Activated CD8-positive, alpha-beta memory T cell treated with anti-CD3 and anti-CD28 coated beads for 36 hours (primary cell): ENCODE measurements around the gene SCCPDH. TPM values are rescaled to one million over a fixed set of nuclear protein-coding genes. Genes with fewer than 3 reads are reported as not detected.
"Not testable (repeated sequence)": the region's sequence is repeated elsewhere in the genome, so short reads cannot be mapped to it uniquely, and the experiment has no call there.

Experiments
- CTCF ChIA-PET: fragments of 350-600 bp; sonication (Branson Sonifier 250); formaldehyde crosslinking; loops from one replicate; lab custom pipeline; 2021; ENCODE audit warnings: antibody characterized with exemption; lab: Charles Lee
- POLR2A ChIA-PET: fragments of 350-600 bp; sonication (Branson Sonifier 250); formaldehyde crosslinking; loops from one replicate; lab custom pipeline; 2021; ENCODE audit warnings: antibody characterized with exemption; lab: Charles Lee
- total RNA-seq, 2 experiments: library from RNA; stranded (reverse); gene quantifications; one replicate each; pipeline ENCODE4 v1.2.3, GENCODE V29; 2021

The SCCPDH gene
- 10 to 100 TPM; 42.1 to 44.1 TPM for total RNA-seq

DNA sequence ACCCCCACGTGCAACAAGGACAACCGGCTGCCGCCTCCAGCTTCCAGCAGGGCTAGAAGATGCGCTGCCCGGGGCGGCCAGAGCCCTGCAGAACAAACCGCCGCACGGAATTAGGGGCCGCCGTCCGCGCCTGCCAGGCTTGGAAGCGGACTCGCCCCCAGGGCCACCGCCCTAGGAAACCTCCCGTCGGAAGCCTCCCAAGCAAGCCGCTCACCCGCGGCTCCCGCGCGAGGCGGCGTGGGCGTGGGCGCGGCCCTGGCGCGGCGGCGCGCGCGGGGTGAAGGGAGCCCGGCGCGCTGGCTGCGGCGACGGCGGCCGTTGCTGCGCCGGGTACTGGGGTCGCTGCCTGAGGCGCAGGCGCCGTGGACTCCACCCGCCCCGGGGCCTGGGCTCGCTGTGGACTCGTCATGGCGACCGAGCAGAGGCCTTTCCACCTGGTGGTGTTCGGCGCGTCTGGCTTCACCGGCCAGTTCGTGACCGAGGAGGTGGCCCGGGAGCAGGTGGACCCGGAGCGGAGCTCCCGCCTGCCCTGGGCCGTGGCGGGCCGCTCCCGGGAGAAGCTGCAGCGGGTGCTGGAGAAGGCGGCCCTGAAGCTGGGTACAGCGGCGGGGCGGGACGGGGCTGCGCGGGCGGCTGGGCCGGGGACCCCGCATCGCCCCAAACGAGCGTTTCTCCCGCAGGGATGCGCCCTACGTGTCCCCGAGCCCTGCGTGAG is at the start of gene SCCPDH:
TSS of gene SCCPDH (plus strand) at position 394 of the 715 bp plus-strand sequence. CDS start at position 408, 14 bp downstream.
- ChIA-PET CTCF (interaction anchor here (0.6 to 1.5 kb wide), 3 partner anchors 14 to 267 kb away, joined by 4 to 6 read pairs (median 4); no protein-coding TSS in a partner anchor), POLR2A (interaction anchor here (0.8 to 2.0 kb wide), 4 partner anchors 14 to 208 kb away, joined by 3 to 6 read pairs (median 4); partner anchors contain the start of gene AHCTF1)

- ChIA-PET POLR2A (no interaction called here), CTCF (no interaction called here)
Observed at GRCh38 chr1:246677842-246678241, 46.4 kb upstream of the SCCPDH start.

GRCh38 chr1:246678816-246679793 is 45.1 kb upstream of the SCCPDH start:
- ChIA-PET CTCF (no interaction called here), POLR2A (no interaction called here)

GRCh38 chr1:246679794-246680177 is 44.4 kb upstream of the SCCPDH start:
- ChIA-PET POLR2A (no interaction called here), CTCF (no interaction called here)

DNA sequence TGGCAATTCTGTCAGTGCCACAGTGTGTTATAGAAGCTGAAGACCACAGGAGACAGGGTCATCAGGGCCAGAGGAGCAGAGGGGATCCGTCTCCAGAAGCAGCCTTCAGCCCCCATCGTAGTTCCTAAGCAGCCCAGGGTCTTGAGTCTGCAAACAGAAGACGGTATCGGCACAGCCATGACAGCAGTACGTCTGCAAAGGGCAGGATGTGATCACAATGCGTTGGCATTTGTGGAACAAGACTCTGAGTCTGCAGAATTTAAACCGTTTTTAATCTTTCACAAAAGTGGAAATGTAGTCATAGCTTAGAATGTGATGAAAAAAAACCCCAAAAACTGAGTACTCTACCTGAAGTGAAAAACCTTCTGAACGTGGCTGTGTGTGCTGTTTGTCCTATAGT is 44.0 kb upstream of the SCCPDH start:
- CTCF ChIA-PET, result no interaction called here

GRCh38 chr1:246680696-246681130 is 43.5 kb upstream of the SCCPDH start:
- ChIA-PET CTCF (no interaction called here), POLR2A (no interaction called here)

More for the DNA sequence above, 44.0 kb upstream of the SCCPDH start:
- POLR2A ChIA-PET, result no interaction called here

DNA sequence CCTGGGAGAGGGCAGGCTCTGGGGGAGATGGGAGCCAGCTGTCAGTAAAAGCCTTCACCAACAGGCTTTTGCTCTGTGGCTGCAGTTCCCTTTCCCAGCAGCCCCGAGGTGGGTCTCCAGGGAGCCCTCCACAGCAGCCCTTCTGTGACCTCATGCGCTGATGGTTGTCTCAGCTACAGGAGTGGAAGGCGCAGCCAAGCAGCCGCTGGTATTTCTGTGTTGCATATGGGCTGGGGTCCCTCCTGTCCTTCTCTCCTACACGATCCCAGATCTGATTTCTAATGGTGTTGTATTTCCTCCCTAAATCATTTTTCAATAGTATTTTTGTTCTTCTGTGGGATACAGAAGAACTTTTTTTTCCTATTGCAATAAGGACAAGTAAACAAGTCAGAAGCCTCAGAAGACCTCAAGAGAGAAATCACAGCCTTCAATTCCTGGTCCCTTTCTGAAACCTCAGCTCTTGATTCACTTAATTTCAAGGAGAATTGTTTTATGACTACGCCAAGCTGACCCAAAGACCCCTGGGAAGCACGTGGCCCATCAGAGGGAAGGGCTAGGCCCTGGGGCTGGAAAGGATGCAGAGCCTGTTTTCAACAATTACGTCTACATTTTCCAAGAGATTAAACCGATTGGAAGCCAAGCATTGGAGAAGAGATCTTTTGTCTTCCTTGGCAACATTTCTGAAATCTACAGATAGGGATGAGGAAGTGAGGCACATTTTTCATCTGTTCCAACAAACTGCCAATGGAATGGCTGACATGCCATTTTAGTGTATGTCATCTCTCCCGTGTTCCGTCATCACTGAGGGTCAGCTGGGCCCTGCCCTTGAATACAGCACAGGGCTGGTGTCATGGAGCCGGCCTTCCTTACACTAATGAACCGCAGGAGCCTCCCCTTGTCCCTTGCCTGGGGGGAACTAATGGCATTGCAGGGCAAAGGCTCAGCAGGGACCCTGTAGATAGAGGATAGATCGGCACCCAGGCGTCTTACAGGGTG is 42.0 kb upstream of the SCCPDH start:
- ChIA-PET CTCF (no interaction called here), POLR2A (no interaction called here)

DNA sequence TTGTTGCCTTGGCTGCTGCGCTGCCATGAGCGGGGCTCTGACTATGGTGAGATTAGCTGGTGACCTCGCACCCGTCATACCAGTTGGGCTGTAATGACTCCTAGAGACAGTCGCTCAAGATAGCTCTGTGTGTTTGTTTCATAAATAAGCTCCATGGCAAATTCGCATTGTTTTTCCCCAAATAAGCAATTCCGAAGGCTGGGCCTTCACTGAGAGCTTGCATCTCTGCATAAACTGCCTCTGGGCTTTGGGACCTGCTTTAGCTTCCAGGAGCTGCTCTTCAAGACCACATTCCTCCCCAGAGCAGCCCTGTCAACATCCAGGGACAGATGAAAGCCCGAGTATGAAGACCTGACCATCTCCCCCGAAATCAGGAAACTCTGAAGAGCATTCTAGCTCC is 40.7 kb upstream of the SCCPDH start:
- ChIA-PET CTCF (no interaction called here), POLR2A (interaction anchor here (0.6 kb wide), 1 partner anchor 21 kb away, joined by 7 read pairs; no protein-coding TSS in a partner anchor)

GRCh38 chr1:246687002-246687401 is 37.2 kb upstream of the SCCPDH start:
- POLR2A ChIA-PET, result no interaction called here
- CTCF ChIA-PET, result no interaction called here

DNA sequence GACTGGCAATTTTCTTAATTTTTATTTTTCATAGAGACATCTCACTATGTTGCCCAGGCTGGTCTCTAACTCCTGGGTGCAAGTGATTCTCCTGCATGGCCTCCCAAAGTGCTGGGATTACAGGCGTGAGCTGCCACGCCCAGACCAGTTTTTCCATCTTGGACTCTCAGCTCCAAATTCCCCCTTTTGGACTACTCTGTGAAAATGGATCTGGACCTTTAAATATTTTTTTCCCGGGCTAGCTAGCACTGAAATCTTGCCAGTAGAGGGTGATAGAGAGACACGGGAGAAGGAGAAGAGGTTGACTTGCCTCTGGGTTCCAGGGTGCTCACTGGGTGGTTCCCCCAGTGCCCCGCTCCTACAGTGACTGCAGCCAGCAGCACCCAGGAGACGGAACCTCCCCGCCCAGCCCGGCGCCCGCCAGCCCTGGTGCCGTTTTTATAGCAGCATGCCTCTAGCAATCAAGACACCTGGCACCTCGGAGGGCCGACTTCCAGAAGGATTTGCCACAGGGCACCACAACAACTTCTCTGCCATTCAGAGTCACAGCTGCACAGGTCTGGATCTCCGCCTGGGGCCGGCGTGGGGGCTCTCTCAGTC is 34.7 kb upstream of the SCCPDH start:
- ChIA-PET CTCF (interaction anchor here (1.2 kb wide), 1 partner anchor 21 kb away, joined by 3 read pairs; no protein-coding TSS in a partner anchor), POLR2A (interaction anchor here (0.6 kb wide), 1 partner anchor 32 kb away, joined by 5 read pairs; no protein-coding TSS in a partner anchor)

GRCh38 chr1:246690100-246690499 is 34.1 kb upstream of the SCCPDH start:
- ChIA-PET POLR2A (no interaction called here), CTCF (interaction anchor here (1.2 kb wide), 1 partner anchor 20 kb away, joined by 3 read pairs; no protein-coding TSS in a partner anchor)

- ChIA-PET CTCF (no interaction called here), POLR2A (interaction anchor here (0.5 kb wide), 1 partner anchor 27 kb away, joined by 4 read pairs; no protein-coding TSS in a partner anchor)
Observed at GRCh38 chr1:246691622-246692495, 32.4 kb upstream of the SCCPDH start.

DNA sequence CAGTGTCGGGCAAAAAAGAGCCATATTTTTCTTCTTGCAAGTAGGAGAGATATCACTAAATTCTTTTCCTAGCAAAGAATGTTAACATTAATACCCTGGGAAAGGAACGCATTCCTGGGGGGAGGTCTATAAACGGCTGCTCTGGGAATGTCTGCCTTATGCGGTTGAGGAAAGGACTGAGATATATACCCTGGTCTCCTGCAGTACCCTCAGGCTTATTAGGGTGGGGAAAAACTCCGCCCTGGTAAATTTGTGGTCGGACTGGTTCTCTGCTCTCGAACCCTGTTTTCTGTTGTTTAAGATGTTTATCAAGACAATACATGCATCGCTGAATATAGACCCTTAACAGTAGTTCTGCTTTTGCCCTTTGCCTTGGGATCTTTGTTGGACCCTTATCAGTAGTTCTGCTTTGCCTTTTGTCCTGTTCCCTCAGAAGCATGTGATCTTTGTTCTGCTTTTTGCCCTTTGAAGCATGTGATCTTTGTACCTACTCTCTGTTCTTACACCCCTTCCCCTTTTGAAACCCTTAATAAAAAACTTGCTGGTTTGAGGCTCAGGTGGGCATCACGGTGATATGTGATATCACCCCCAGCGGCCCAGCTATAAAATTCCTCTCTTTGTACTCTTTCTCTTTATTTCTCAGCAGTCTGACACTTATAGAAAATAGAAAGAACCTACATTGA is 29.9 kb upstream of the SCCPDH start:
- CTCF ChIA-PET, result interaction anchor here (0.6 kb wide), 1 partner anchor 236 kb away, joined by 3 read pairs; no protein-coding TSS in a partner anchor
- POLR2A ChIA-PET, result not testable (repeated sequence)

- ChIA-PET POLR2A (no interaction called here), CTCF (no interaction called here)
Observed at GRCh38 chr1:246695136-246695535, 29.1 kb upstream of the SCCPDH start.

DNA sequence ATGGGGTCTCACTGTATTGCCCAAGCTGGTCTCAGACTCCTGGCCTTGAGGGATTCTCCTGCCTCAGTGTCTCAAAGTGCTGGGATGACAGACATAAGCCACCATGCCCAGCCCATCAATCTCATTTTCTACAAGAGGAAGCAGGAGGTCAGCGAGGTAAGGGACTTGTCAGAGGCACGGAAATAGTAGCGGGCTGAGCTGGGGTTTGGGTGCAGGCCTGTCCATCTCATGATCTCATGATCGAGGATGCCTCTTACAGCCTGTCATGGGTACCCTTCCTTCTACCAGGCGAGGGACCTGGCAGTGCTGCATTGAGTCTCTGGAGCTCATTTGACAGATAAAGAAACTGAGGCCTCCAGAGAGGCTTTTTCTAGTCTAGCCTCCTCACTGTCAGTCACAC is 28.5 kb upstream of the SCCPDH start:
- ChIA-PET POLR2A (no interaction called here), CTCF (no interaction called here)

DNA sequence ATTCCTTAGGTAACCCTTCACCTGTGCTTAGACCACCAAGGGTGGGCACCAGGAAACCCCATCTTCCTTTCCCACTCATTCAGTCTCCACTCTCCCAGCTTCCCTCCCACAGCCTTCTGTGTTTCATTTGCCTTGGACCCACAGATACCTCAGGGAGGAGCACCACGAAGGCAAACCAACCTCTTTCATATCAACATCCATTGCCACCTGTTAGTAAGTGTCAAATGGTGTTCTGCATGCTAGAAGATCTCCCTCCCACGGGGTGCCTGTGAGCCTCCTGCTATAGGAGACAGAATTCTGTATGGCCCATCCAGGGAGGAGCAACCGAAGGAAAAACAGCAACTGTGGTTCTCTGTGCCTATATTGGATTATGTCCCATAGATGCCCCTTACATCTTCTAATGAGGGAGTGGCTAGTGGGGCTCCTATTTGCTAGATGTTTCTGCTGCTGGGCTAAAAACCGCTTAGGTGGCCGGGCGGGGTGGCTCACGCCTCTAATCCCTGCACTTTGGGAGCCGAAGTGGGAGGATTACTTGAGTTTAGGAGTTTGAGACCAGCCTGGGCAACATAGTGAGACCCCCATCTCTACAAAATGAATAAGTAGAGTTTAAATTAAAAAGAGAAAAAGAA is 25.6 kb upstream of the SCCPDH start:
- CTCF ChIA-PET, result interaction anchor here (0.9 kb wide), 1 partner anchor 200 kb away, joined by 3 read pairs; no protein-coding TSS in a partner anchor

More for the DNA sequence above, 25.6 kb upstream of the SCCPDH start:
- POLR2A ChIA-PET, result no interaction called here
